WTC11 (cell line): ENCODE data around the gene CCDC8. TPM values are rescaled to one million over a fixed set of nuclear protein-coding genes. Genes with fewer than 3 reads are reported as not detected.

Experiments
- ATAC-seq: fragments of 200-7000 bp; cut with Tn5 transposase; 2 replicates; pipeline ENCODE4 v1.10.0; 2021; ENCODE audit warnings: mild to moderate bottlenecking, moderate library complexity
- CTCF ChIA-PET: fragments of 300-600 bp; sonication (Branson Sonifier 250); formaldehyde crosslinking; loops from one replicate; lab custom pipeline; 2021; ENCODE audit warnings: antibody characterized with exemption; lab: Charles Lee
- POLR2A ChIA-PET: fragments of 350-600 bp; sonication (Branson Sonifier 250); formaldehyde crosslinking; loops from one replicate; lab custom pipeline; 2021; ENCODE audit warnings: antibody characterized with exemption; lab: Charles Lee
- DNase-seq: peaks from one replicate; pipeline ENCODE4 v3.0.0; 2021; ENCODE audit warnings: low spot score
- H3K27ac Mint-ChIP-seq: 2 replicates; pipeline ENCODE4 v1.8.0; 2021; ENCODE audit warnings: mixed read lengths
- H3K27me3 Mint-ChIP-seq: 2 replicates; pipeline ENCODE4 v1.8.0; 2021; ENCODE audit warnings: low read depth, mild to moderate bottlenecking, moderate library complexity, mixed read lengths
- H3K36me3 Mint-ChIP-seq: 2 replicates; pipeline ENCODE4 v1.8.0; 2021; ENCODE audit warnings: mixed read lengths
- H3K4me1 Mint-ChIP-seq: 2 replicates; pipeline ENCODE4 v1.8.0; 2022; ENCODE audit warnings: mixed read lengths
- H3K4me3 Mint-ChIP-seq: 2 replicates; pipeline ENCODE4 v1.8.0; 2021; ENCODE audit warnings: mild to moderate bottlenecking, moderate library complexity, mixed read lengths
- H3K9me3 Mint-ChIP-seq: 2 replicates; pipeline ENCODE4 v1.8.0; 2021; ENCODE audit warnings: mixed read lengths
- ATF1 ChIP-seq: sonication (generic); formaldehyde crosslinking; IDR thresholded peaks from 2 replicates; pipeline ENCODE4 v1.8.1; 2023; ENCODE audit warnings: mild to moderate bottlenecking, moderate library complexity, missing genetic modification reagents
- E2F1 ChIP-seq: sonication (generic); formaldehyde crosslinking; IDR thresholded peaks from 2 replicates; pipeline ENCODE4 v1.8.0; 2022; ENCODE audit warnings: mild to moderate bottlenecking, missing genetic modification reagents
- E2F4 ChIP-seq: sonication (generic); formaldehyde crosslinking; IDR thresholded peaks from 2 replicates; pipeline ENCODE4 v1.8.1; 2022; ENCODE audit warnings: low read depth, mild to moderate bottlenecking, moderate library complexity, missing genetic modification reagents, borderline replicate concordance
- FOXK1 ChIP-seq: sonication (generic); formaldehyde crosslinking; IDR thresholded peaks from 2 replicates; pipeline ENCODE4 v1.8.0; 2022; ENCODE audit warnings: mild to moderate bottlenecking, moderate library complexity, missing genetic modification reagents
- FOXP1 ChIP-seq: sonication (generic); formaldehyde crosslinking; IDR thresholded peaks from 2 replicates; pipeline ENCODE4 v1.8.0; 2022; ENCODE audit warnings: missing genetic modification reagents, mild to moderate bottlenecking, moderate library complexity, borderline replicate concordance
- HMGA2 ChIP-seq: fragments of 250-450 bp; sonication (Bioruptor Pico); IDR thresholded peaks from 2 replicates; pipeline ENCODE4 v1.4.0; 2021; ENCODE audit warnings: mild to moderate bottlenecking, moderate library complexity
- JAZF1 ChIP-seq: fragments of 250-450 bp; sonication (Bioruptor Pico); IDR thresholded peaks from 2 replicates; pipeline ENCODE4 v1.9.0; 2021; ENCODE audit warnings: moderate library complexity, mild to moderate bottlenecking, inconsistent platforms
- MAX ChIP-seq: sonication (generic); formaldehyde crosslinking; IDR thresholded peaks from 2 replicates; pipeline ENCODE4 v1.8.0; 2022; ENCODE audit warnings: mild to moderate bottlenecking, missing genetic modification reagents
- MLX ChIP-seq: sonication (generic); formaldehyde crosslinking; IDR thresholded peaks from 2 replicates; pipeline ENCODE4 v1.8.1; 2023; ENCODE audit warnings: mild to moderate bottlenecking, missing genetic modification reagents, moderate library complexity
- TCF7 ChIP-seq: sonication (generic); formaldehyde crosslinking; IDR thresholded peaks from 2 replicates; pipeline ENCODE4 v1.8.0; 2022; ENCODE audit warnings: mild to moderate bottlenecking, low read depth, missing genetic modification reagents, moderate library complexity
- TEAD1 ChIP-seq: sonication (generic); formaldehyde crosslinking; IDR thresholded peaks from 2 replicates; pipeline ENCODE4 v1.8.0; 2022; ENCODE audit warnings: mild to moderate bottlenecking, missing genetic modification reagents
- ZNF532 ChIP-seq: fragments of 250-450 bp; sonication (Bioruptor Pico); IDR thresholded peaks from 2 replicates; pipeline ENCODE4 v1.9.0; 2021; ENCODE audit warnings: mild to moderate bottlenecking, borderline replicate concordance
- total RNA-seq: library from RNA; stranded (reverse); gene quantifications from 3 replicates; pipeline ENCODE4 v1.2.3, GENCODE V29; 2021
- TF ChIP-seq, protein P1 (sequence below): sonication (generic); formaldehyde crosslinking; IDR thresholded peaks from 2 replicates; pipeline ENCODE4 v1.8.1; 2023; ENCODE audit warnings: mild to moderate bottlenecking, missing genetic modification reagents, moderate library complexity
- TF ChIP-seq, protein P2 (sequence below): sonication (generic); formaldehyde crosslinking; IDR thresholded peaks from 2 replicates; pipeline ENCODE4 v1.8.0; 2022; ENCODE audit warnings: mild to moderate bottlenecking, missing genetic modification reagents
- TF ChIP-seq, protein P3 (sequence below): sonication (generic); formaldehyde crosslinking; IDR thresholded peaks from 2 replicates; pipeline ENCODE4 v1.8.0; 2023; ENCODE audit warnings: missing genetic modification reagents, mild to moderate bottlenecking, borderline replicate concordance

Gene CCDC8
- total RNA-seq, 1 experiment from 2014 or later = 25.7 TPM

- ATAC-seq (no peak), DNase-seq (no peak)
- ChIA-PET POLR2A (no interaction called here), CTCF (interaction anchor here (0.9 to 2.0 kb wide), 6 partner anchors 13 to 128 kb away, joined by 3 to 11 read pairs (median 4); no protein-coding TSS in a partner anchor)
- TF ChIP-seq ZNF532 (CRISPR knock-in tag) (no peak), JAZF1 (no peak)
- Mint-ChIP-seq H3K9me3 (no peaks in the 10 kb centered on the region), H3K27me3 (peaks cover 23% of the 10 kb centered on the region), H3K4me3 (no peak overlapping the region; the same call in 1 of the 2 replicates), H3K27ac (no peak overlapping the region; the same call in 1 of the 2 replicates), H3K36me3 (peaks cover 13% of the 10 kb centered on the region), H3K4me1 (peaks cover 66% of the 10 kb centered on the region)
Observed at GRCh38 chr19:46409191-46409590, 4.2 kb downstream of the CCDC8 start.

- no peak for DNase-seq
Observed at GRCh38 chr19:46408664-46409039, 4.7 kb downstream of the CCDC8 start.

GRCh38 chr19:46407856-46408663 lies 5.3 kb downstream of the CCDC8 start:
- Mint-ChIP-seq H3K9me3 (no peaks in the 10 kb centered on the region), H3K4me3 (peak overlapping the region; percentile 81), H3K27me3 (peaks cover 35% of the 10 kb centered on the region), H3K4me1 (peaks cover 66% of the 10 kb centered on the region), H3K27ac (peak overlapping the region; percentile 91), H3K36me3 (peaks cover 13% of the 10 kb centered on the region)
- CTCF ChIA-PET = interaction anchor here (0.6 to 2.0 kb wide), 6 partner anchors 24 to 323 kb away, joined by 3 to 11 read pairs (median 6); no protein-coding TSS in a partner anchor
- DNase-seq (no peak), ATAC-seq (no peak)
- POLR2A ChIA-PET = interaction anchor here (0.6 to 1.2 kb wide), 2 partner anchors 33 to 79 kb away, joined by 3 to 8 read pairs; no protein-coding TSS in a partner anchor
- TF ChIP-seq TEAD1 (CRISPR knock-in tag) (no peak), E2F1 (CRISPR knock-in tag) (0 out of 2 replicates have a peak, but pooled peaks have one; percentile 36), E2F4 (CRISPR knock-in tag) (no peak), MAX (CRISPR knock-in tag) (0 out of 2 replicates have a peak, but pooled peaks have one; percentile 26), ATF1 (CRISPR knock-in tag) (no peak), TCF7 (CRISPR knock-in tag) (no peak)
- TF ChIP-seq, protein P1, sequence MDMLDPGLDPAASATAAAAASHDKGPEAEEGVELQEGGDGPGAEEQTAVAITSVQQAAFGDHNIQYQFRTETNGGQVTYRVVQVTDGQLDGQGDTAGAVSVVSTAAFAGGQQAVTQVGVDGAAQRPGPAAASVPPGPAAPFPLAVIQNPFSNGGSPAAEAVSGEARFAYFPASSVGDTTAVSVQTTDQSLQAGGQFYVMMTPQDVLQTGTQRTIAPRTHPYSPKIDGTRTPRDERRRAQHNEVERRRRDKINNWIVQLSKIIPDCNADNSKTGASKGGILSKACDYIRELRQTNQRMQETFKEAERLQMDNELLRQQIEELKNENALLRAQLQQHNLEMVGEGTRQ (CRISPR knock-in tag) = peak; percentile 48; the same call in 1 of the 2 replicates
- TF ChIP-seq, protein P2, sequence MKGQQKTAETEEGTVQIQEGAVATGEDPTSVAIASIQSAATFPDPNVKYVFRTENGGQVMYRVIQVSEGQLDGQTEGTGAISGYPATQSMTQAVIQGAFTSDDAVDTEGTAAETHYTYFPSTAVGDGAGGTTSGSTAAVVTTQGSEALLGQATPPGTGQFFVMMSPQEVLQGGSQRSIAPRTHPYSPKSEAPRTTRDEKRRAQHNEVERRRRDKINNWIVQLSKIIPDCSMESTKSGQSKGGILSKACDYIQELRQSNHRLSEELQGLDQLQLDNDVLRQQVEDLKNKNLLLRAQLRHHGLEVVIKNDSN (CRISPR knock-in tag) = peak; percentile 38; the same call in 1 of the 2 replicates
- TF ChIP-seq, protein P3, sequence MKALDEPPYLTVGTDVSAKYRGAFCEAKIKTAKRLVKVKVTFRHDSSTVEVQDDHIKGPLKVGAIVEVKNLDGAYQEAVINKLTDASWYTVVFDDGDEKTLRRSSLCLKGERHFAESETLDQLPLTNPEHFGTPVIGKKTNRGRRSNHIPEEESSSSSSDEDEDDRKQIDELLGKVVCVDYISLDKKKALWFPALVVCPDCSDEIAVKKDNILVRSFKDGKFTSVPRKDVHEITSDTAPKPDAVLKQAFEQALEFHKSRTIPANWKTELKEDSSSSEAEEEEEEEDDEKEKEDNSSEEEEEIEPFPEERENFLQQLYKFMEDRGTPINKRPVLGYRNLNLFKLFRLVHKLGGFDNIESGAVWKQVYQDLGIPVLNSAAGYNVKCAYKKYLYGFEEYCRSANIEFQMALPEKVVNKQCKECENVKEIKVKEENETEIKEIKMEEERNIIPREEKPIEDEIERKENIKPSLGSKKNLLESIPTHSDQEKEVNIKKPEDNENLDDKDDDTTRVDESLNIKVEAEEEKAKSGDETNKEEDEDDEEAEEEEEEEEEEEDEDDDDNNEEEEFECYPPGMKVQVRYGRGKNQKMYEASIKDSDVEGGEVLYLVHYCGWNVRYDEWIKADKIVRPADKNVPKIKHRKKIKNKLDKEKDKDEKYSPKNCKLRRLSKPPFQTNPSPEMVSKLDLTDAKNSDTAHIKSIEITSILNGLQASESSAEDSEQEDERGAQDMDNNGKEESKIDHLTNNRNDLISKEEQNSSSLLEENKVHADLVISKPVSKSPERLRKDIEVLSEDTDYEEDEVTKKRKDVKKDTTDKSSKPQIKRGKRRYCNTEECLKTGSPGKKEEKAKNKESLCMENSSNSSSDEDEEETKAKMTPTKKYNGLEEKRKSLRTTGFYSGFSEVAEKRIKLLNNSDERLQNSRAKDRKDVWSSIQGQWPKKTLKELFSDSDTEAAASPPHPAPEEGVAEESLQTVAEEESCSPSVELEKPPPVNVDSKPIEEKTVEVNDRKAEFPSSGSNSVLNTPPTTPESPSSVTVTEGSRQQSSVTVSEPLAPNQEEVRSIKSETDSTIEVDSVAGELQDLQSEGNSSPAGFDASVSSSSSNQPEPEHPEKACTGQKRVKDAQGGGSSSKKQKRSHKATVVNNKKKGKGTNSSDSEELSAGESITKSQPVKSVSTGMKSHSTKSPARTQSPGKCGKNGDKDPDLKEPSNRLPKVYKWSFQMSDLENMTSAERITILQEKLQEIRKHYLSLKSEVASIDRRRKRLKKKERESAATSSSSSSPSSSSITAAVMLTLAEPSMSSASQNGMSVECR (CRISPR knock-in tag) = no peak

More at GRCh38 chr19:46408664-46409039, 4.7 kb downstream of the CCDC8 start:
- ChIA-PET POLR2A (interaction anchor here (0.6 to 1.2 kb wide), 2 partner anchors 33 to 79 kb away, joined by 3 to 8 read pairs; no protein-coding TSS in a partner anchor), CTCF (interaction anchor here (0.9 to 2.0 kb wide), 7 partner anchors 12 to 129 kb away, joined by 3 to 11 read pairs (median 4); no protein-coding TSS in a partner anchor)
- peaks cover 29% of the 10 kb centered on the region for H3K27me3 Mint-ChIP-seq
- peaks cover 65% of the 10 kb centered on the region for H3K4me1 Mint-ChIP-seq
- no peak for ATAC-seq
- 0 out of 2 replicates have a peak, but pooled peaks have one; percentile 21 for TF ChIP-seq FOXK1 (CRISPR knock-in tag)
- no peak for TF ChIP-seq HMGA2
- 0 out of 2 replicates have a peak, but pooled peaks have one; percentile 12 for TF ChIP-seq FOXP1 (CRISPR knock-in tag)
- TF ChIP-seq MLX = no peak
- H3K36me3 Mint-ChIP-seq = peaks cover 13% of the 10 kb centered on the region
- H3K27ac Mint-ChIP-seq = peak overlapping the region; percentile 91
- no peaks in the 10 kb centered on the region for H3K9me3 Mint-ChIP-seq
- H3K4me3 Mint-ChIP-seq = peak overlapping the region; percentile 81
